ENCODE data around the gene TSR3.

Gene TSR3

GRCh38 chr16:1350691-1351090, 987 bp downstream of the TSR3 start:
- no peak for TF ChIP-seq POLR2AphosphoS5 (IDR thresholded peaks at IDR 0.05; ENCODE audit: low read depth)
- no peak for TF ChIP-seq REST (IDR thresholded peaks at IDR 0.05; ENCODE audit: insufficient replicate concordance, low read depth)
- no peak for TF ChIP-seq GABPA (IDR thresholded peaks at IDR 0.05; ENCODE audit: low read depth)
- TF ChIP-seq CTCF (IDR thresholded peaks at IDR 0.05; ENCODE audit: insufficient read depth, low read length) = no peak
- no peak for TF ChIP-seq SPI1 (IDR thresholded peaks at IDR 0.05; ENCODE audit: borderline replicate concordance, low read depth)
- Histone ChIP-seq H3K27me3 (ENCODE audit: insufficient read depth, poor library complexity, severe bottlenecking) (no peaks in the 10 kb centered on the region), H3K4me3 (replicated peaks; ENCODE audit: insufficient read depth, low read length) (peak overlapping the region; percentile 100), H3K27ac (replicated peaks) (no peak overlapping the region; the same call in 1 of the 2 replicates)
- no peak for DNase-seq (ENCODE audit: low read depth in 1 of 2, low spot score in 1 of 2)

GRCh38 chr16:1349951-1350350, 1.7 kb downstream of the TSR3 start:
- no peak for DNase-seq (ENCODE audit: low read depth in 1 of 2, low spot score in 1 of 2)
- no peak for TF ChIP-seq POLR2AphosphoS5 (IDR thresholded peaks at IDR 0.05; ENCODE audit: low read depth)
- TF ChIP-seq SPI1 (IDR thresholded peaks at IDR 0.05; ENCODE audit: borderline replicate concordance, low read depth) = no peak
- TF ChIP-seq REST (IDR thresholded peaks at IDR 0.05; ENCODE audit: insufficient replicate concordance, low read depth) = no peak
- TF ChIP-seq CTCF (IDR thresholded peaks at IDR 0.05; ENCODE audit: insufficient read depth, low read length) = no peak
- no peak for TF ChIP-seq GABPA (IDR thresholded peaks at IDR 0.05; ENCODE audit: low read depth)
- H3K4me3 ChIP-seq (replicated peaks; ENCODE audit: insufficient read depth, low read length) = no peak overlapping the region
- H3K27me3 ChIP-seq (ENCODE audit: insufficient read depth, poor library complexity, severe bottlenecking) = no peaks in the 10 kb centered on the region
- no peak overlapping the region for H3K27ac ChIP-seq (replicated peaks)

- Histone ChIP-seq H3K27ac (replicated peaks) (no peak overlapping the region), H3K4me3 (replicated peaks; ENCODE audit: insufficient read depth, low read length) (no peak overlapping the region), H3K27me3 (ENCODE audit: insufficient read depth, poor library complexity, severe bottlenecking) (no peaks in the 10 kb centered on the region)
- DNase-seq (ENCODE audit: low read depth in 1 of 2, low spot score in 1 of 2) = no peak
- TF ChIP-seq GABPA (IDR thresholded peaks at IDR 0.05; ENCODE audit: low read depth) (no peak), REST (IDR thresholded peaks at IDR 0.05; ENCODE audit: insufficient replicate concordance, low read depth) (no peak), SPI1 (IDR thresholded peaks at IDR 0.05; ENCODE audit: borderline replicate concordance, low read depth) (no peak)
These were observed 2.3 kb downstream of the TSR3 start for GRCh38 chr16:1349351-1349750.

Data from HL-60 (cell line).